Measurements from ENCODE around the gene RNF14.

Gene RNF14

GRCh38 chr5:141942185-141942857 lies 26.6 kb upstream of the RNF14 start:
- Histone ChIP-seq H3K36me3 (replicated peaks in 1 of 2; ENCODE audit: control insufficient read depth in 2 of 2, insufficient read depth in 2 of 2, low read length in 2 of 2) (peaks cover 15 to 39% of the 10 kb centered on the region in 2 donors), H2AFZ (ENCODE audit: low read length) (no peak overlapping the region), H2BK15ac (ENCODE audit: low read length) (no peak overlapping the region), H2BK120ac (ENCODE audit: low read depth, low read length) (no peak overlapping the region), H3K27me3 (ENCODE audit: control insufficient read depth in 3 of 3, insufficient read depth in 3 of 3, low read depth in 1 of 3, low read length in 3 of 3) (no peaks in the 10 kb centered on the region), H3K18ac (ENCODE audit: low read length) (no peak overlapping the region), H4K91ac (ENCODE audit: low read depth, low read length, poor library complexity) (no peak overlapping the region), H3K4me3 (ENCODE audit: low read length in 2 of 2) (no peak overlapping the region), H3K14ac (ENCODE audit: low read length) (no peak overlapping the region), H3K27ac (replicated peaks; ENCODE audit: low read length) (no peak overlapping the region), H2AK5ac (ENCODE audit: low read depth, low read length) (no peak overlapping the region), H3K4me2 (ENCODE audit: insufficient read depth, low read length, poor library complexity, severe bottlenecking) (no peak overlapping the region), H2BK5ac (ENCODE audit: low read length) (no peak overlapping the region), H3K4ac (ENCODE audit: low read length) (no peak overlapping the region), H4K8ac (ENCODE audit: low read depth, low read length) (no peak overlapping the region), H2BK12ac (ENCODE audit: low read length) (no peak overlapping the region), H3K23ac (ENCODE audit: low read depth, low read length, poor library complexity) (no peak overlapping the region), H3K9ac (ENCODE audit: low read depth, low read length, poor library complexity) (no peak overlapping the region), H3K79me1 (ENCODE audit: low read depth, low read length) (no peaks in the 10 kb centered on the region), H3K9me3 (replicated peaks in 1 of 2; ENCODE audit: control insufficient read depth in 2 of 2, insufficient read depth in 1 of 2, low read depth in 1 of 2, low read length in 2 of 2) (no peaks in the 10 kb centered on the region), H3K4me1 (ENCODE audit: control insufficient read depth in 2 of 2, insufficient read depth in 1 of 2, low read depth in 1 of 2, low read length in 2 of 2) (peaks cover 5 to 7% of the 10 kb centered on the region in 2 donors)
- no CpG with 5 or more reads among the region's 9 CpGs for WGBS, 2 donors (ENCODE audit: extremely low coverage in 2 of 2, insufficient read length in 2 of 2, insufficient replicate concordance in 1 of 2)
- DNase-seq (ENCODE audit: low spot score), result no peak

GRCh38 chr5:141944076-141944475 lies 24.8 kb upstream of the RNF14 start:
- no peak overlapping the region for H3K18ac ChIP-seq (ENCODE audit: low read length)
- no peak overlapping the region for H2AFZ ChIP-seq (ENCODE audit: low read length)
- H3K4ac ChIP-seq (ENCODE audit: low read length), result no peak overlapping the region
- no peaks in the 10 kb centered on the region for H3K27me3 ChIP-seq (ENCODE audit: control insufficient read depth in 3 of 3, insufficient read depth in 3 of 3, low read depth in 1 of 3, low read length in 3 of 3)
- H2BK12ac ChIP-seq (ENCODE audit: low read length), result no peak overlapping the region
- WGBS, 2 donors (ENCODE audit: extremely low coverage in 2 of 2, insufficient read length in 2 of 2, insufficient replicate concordance in 1 of 2), result no CpG with 5 or more reads among the region's 9 CpGs
- H3K9ac ChIP-seq (ENCODE audit: low read depth, low read length, poor library complexity), result no peak overlapping the region
- no peak overlapping the region for H2AK5ac ChIP-seq (ENCODE audit: low read depth, low read length)
- H2BK15ac ChIP-seq (ENCODE audit: low read length), result no peak overlapping the region
- no peak overlapping the region for H3K14ac ChIP-seq (ENCODE audit: low read length)
- H3K27ac ChIP-seq (replicated peaks; ENCODE audit: low read length), result no peak overlapping the region
- DNase-seq (ENCODE audit: low spot score), result no peak
- H4K91ac ChIP-seq (ENCODE audit: low read depth, low read length, poor library complexity), result no peak overlapping the region
- H3K23ac ChIP-seq (ENCODE audit: low read depth, low read length, poor library complexity), result no peak overlapping the region
- peaks cover 7% of the 10 kb centered on the region in 2 donors for H3K4me1 ChIP-seq (ENCODE audit: control insufficient read depth in 2 of 2, insufficient read depth in 1 of 2, low read depth in 1 of 2, low read length in 2 of 2)
- H3K9me3 ChIP-seq (replicated peaks in 1 of 2; ENCODE audit: control insufficient read depth in 2 of 2, insufficient read depth in 1 of 2, low read depth in 1 of 2, low read length in 2 of 2), result no peaks in the 10 kb centered on the region
- no peak overlapping the region for H2BK5ac ChIP-seq (ENCODE audit: low read length)
- H3K4me2 ChIP-seq (ENCODE audit: insufficient read depth, low read length, poor library complexity, severe bottlenecking), result no peak overlapping the region
- H2BK120ac ChIP-seq (ENCODE audit: low read depth, low read length), result no peak overlapping the region
- peaks cover 6 to 24% of the 10 kb centered on the region in 2 donors for H3K36me3 ChIP-seq (replicated peaks in 1 of 2; ENCODE audit: control insufficient read depth in 2 of 2, insufficient read depth in 2 of 2, low read length in 2 of 2)
- no peaks in the 10 kb centered on the region for H3K79me1 ChIP-seq (ENCODE audit: low read depth, low read length)
- no peak overlapping the region for H4K8ac ChIP-seq (ENCODE audit: low read depth, low read length)
- H3K4me3 ChIP-seq (ENCODE audit: low read length in 2 of 2), result no peak overlapping the region

- no peak overlapping the region for H2BK12ac ChIP-seq (ENCODE audit: low read length)
- H3K18ac ChIP-seq (ENCODE audit: low read length), result peak overlapping the region; percentile 91
- H3K14ac ChIP-seq (ENCODE audit: low read length), result peak overlapping the region; percentile 66
- peak overlapping the region; percentile 49 for H2AFZ ChIP-seq (ENCODE audit: low read length)
- no peak for DNase-seq (ENCODE audit: low spot score)
- H3K27me3 ChIP-seq (ENCODE audit: control insufficient read depth in 3 of 3, insufficient read depth in 3 of 3, low read depth in 1 of 3, low read length in 3 of 3), result no peaks in the 10 kb centered on the region
- H3K27ac ChIP-seq (replicated peaks; ENCODE audit: low read length), result no peak overlapping the region
- peaks cover 7% of the 10 kb centered on the region in 2 donors for H3K4me1 ChIP-seq (ENCODE audit: control insufficient read depth in 2 of 2, insufficient read depth in 1 of 2, low read depth in 1 of 2, low read length in 2 of 2)
- peak overlapping the region; percentile 50 for H2AK5ac ChIP-seq (ENCODE audit: low read depth, low read length)
- peaks cover under 1 to 9% of the 10 kb centered on the region in 2 donors for H3K36me3 ChIP-seq (replicated peaks in 1 of 2; ENCODE audit: control insufficient read depth in 2 of 2, insufficient read depth in 2 of 2, low read length in 2 of 2)
- no peak overlapping the region for H4K91ac ChIP-seq (ENCODE audit: low read depth, low read length, poor library complexity)
- H2BK15ac ChIP-seq (ENCODE audit: low read length), result peak overlapping the region; percentile 20
- peak overlapping the region; percentile 89 for H2BK5ac ChIP-seq (ENCODE audit: low read length)
- H3K4me3 ChIP-seq (ENCODE audit: low read length in 2 of 2), result no peak overlapping the region
- no peak overlapping the region for H2BK120ac ChIP-seq (ENCODE audit: low read depth, low read length)
- H4K8ac ChIP-seq (ENCODE audit: low read depth, low read length), result peak overlapping the region; percentile 88
- H3K79me1 ChIP-seq (ENCODE audit: low read depth, low read length), result no peaks in the 10 kb centered on the region
- H3K9me3 ChIP-seq (replicated peaks in 1 of 2; ENCODE audit: control insufficient read depth in 2 of 2, insufficient read depth in 1 of 2, low read depth in 1 of 2, low read length in 2 of 2), result no peaks in the 10 kb centered on the region
- no peak overlapping the region for H3K4me2 ChIP-seq (ENCODE audit: insufficient read depth, low read length, poor library complexity, severe bottlenecking)
- WGBS, 2 donors (ENCODE audit: extremely low coverage in 2 of 2, insufficient read length in 2 of 2, insufficient replicate concordance in 1 of 2), result no CpG with 5 or more reads among the region's 25 CpGs
- peak overlapping the region; percentile 61 for H3K9ac ChIP-seq (ENCODE audit: low read depth, low read length, poor library complexity)
- peak overlapping the region; percentile 81 for H3K23ac ChIP-seq (ENCODE audit: low read depth, low read length, poor library complexity)
- H3K4ac ChIP-seq (ENCODE audit: low read length), result no peak overlapping the region
Measured at GRCh38 chr5:141945511-141946051, 23.3 kb upstream of the RNF14 start.

GRCh38 chr5:141947316-141947715 lies 21.6 kb upstream of the RNF14 start:
- no peak for DNase-seq (ENCODE audit: low spot score)
- H3K18ac ChIP-seq (ENCODE audit: low read length), result no peak overlapping the region
- no peaks in the 10 kb centered on the region for H3K27me3 ChIP-seq (ENCODE audit: control insufficient read depth in 3 of 3, insufficient read depth in 3 of 3, low read depth in 1 of 3, low read length in 3 of 3)
- H3K14ac ChIP-seq (ENCODE audit: low read length), result no peak overlapping the region
- H3K4me2 ChIP-seq (ENCODE audit: insufficient read depth, low read length, poor library complexity, severe bottlenecking), result no peak overlapping the region
- H3K36me3 ChIP-seq (replicated peaks in 1 of 2; ENCODE audit: control insufficient read depth in 2 of 2, insufficient read depth in 2 of 2, low read length in 2 of 2), result no peaks in the 10 kb centered on the region
- no peaks in the 10 kb centered on the region for H3K79me1 ChIP-seq (ENCODE audit: low read depth, low read length)
- no CpG with 5 or more reads among the region's 4 CpGs for WGBS, 2 donors (ENCODE audit: extremely low coverage in 2 of 2, insufficient read length in 2 of 2, insufficient replicate concordance in 1 of 2)
- H4K91ac ChIP-seq (ENCODE audit: low read depth, low read length, poor library complexity), result no peak overlapping the region
- H3K27ac ChIP-seq (replicated peaks; ENCODE audit: low read length), result no peak overlapping the region
- no peaks in the 10 kb centered on the region for H3K9me3 ChIP-seq (replicated peaks in 1 of 2; ENCODE audit: control insufficient read depth in 2 of 2, insufficient read depth in 1 of 2, low read depth in 1 of 2, low read length in 2 of 2)
- no peak overlapping the region for H3K4ac ChIP-seq (ENCODE audit: low read length)
- H2AFZ ChIP-seq (ENCODE audit: low read length), result no peak overlapping the region
- no peak overlapping the region for H2BK12ac ChIP-seq (ENCODE audit: low read length)
- no peak overlapping the region for H2BK5ac ChIP-seq (ENCODE audit: low read length)
- no peak overlapping the region for H2BK15ac ChIP-seq (ENCODE audit: low read length)
- H2BK120ac ChIP-seq (ENCODE audit: low read depth, low read length), result no peak overlapping the region
- no peak overlapping the region for H2AK5ac ChIP-seq (ENCODE audit: low read depth, low read length)
- H3K4me3 ChIP-seq (ENCODE audit: low read length in 2 of 2), result no peak overlapping the region
- H3K4me1 ChIP-seq (ENCODE audit: control insufficient read depth in 2 of 2, insufficient read depth in 1 of 2, low read depth in 1 of 2, low read length in 2 of 2), result peaks cover 7% of the 10 kb centered on the region in 2 donors
- no peak overlapping the region for H4K8ac ChIP-seq (ENCODE audit: low read depth, low read length)
- no peak overlapping the region for H3K9ac ChIP-seq (ENCODE audit: low read depth, low read length, poor library complexity)
- no peak overlapping the region for H3K23ac ChIP-seq (ENCODE audit: low read depth, low read length, poor library complexity)

Measured in neuronal stem cell (in vitro differentiated cells).